HepG2 (cell line): ENCODE measurements around the gene CELF2. TPM values are rescaled to one million over a fixed set of nuclear protein-coding genes. Genes with fewer than 3 reads are reported as not detected.

ENCODE experiments used
- ATAC-seq: fragments of 200-7000 bp; cut with Tn5 transposase; 3 replicates; pipeline ENCODE4 v1.9.1; 2020; ENCODE audit warnings: mild to moderate bottlenecking, moderate library complexity
- BruUV-seq: library from RNA; stranded (reverse); fragments of 400-500 nt; replicated peaks from 2 replicates; lab custom pipeline; 2021; lab: Mats Ljungman, UMichigan
- CTCF ChIA-PET: fragments of 300-600 bp; formaldehyde crosslinking; extraction: SDS; loops from one replicate; lab custom pipeline; 2021; ENCODE audit warnings: low total read pairs, inconsistent platforms, low intra/inter-chr PET ratio; lab: Yijun Ruan, JAX
- POLR2A ChIA-PET: fragments of 350-600 bp; sonication (Branson Sonifier 250); formaldehyde crosslinking; loops from one replicate; lab custom pipeline; 2020; ENCODE audit warnings: antibody characterized with exemption, inconsistent platforms; lab: Yijun Ruan, JAX
- DNase-seq: peaks from one replicate; pipeline ENCODE4 v3.0.0-alpha.2; 2015; ENCODE audit warnings: low spot score
- FAIRE-seq: peaks from 3 replicates; lab custom pipeline; 2011; peaks lifted over from hg19 to GRCh38; lab: Jason Lieb, UNC
- H2AFZ ChIP-seq: one replicate; pipeline ENCODE4 v1.6.1; 2011; ENCODE audit warnings: low read length, inconsistent platforms
- H3K27ac ChIP-seq: fragments of 300-600 bp; 3 replicates; pipeline ENCODE4 v1.8.0; 2011; ENCODE audit warnings: mixed run types, mild to moderate bottlenecking, mixed read lengths, low read length, inconsistent platforms; ENCODE audit not compliant: insufficient read depth; ENCODE audit errors: extremely low read length
- H3K27me3 ChIP-seq, 2 experiments: fragments of 200-600 bp in 1 of 2; 2 replicates in 1 of 2; 3 replicates in 1 of 2; pipeline versions ENCODE4 v1.6.0 to v1.8.0; 2011; ENCODE audit warnings: low read length in 2 of 2, mild to moderate bottlenecking in 2 of 2, moderate library complexity in 2 of 2, inconsistent platforms in 1 of 2; ENCODE audit not compliant: insufficient read depth in 2 of 2, control insufficient read depth in 1 of 2
- H3K36me3 ChIP-seq, 2 experiments: fragments of 200-600 bp in 1 of 2; replicated peaks in 1 of 2; 2 replicates in 1 of 2; 3 replicates in 1 of 2; pipeline versions ENCODE4 v1.5.1 to v1.8.0; 2011; ENCODE audit warnings: low read length in 2 of 2, inconsistent platforms in 1 of 2; ENCODE audit not compliant: insufficient read depth in 2 of 2, control insufficient read depth in 1 of 2
- H3K4me1 ChIP-seq: 2 replicates; pipeline ENCODE4 v1.5.1; 2012; ENCODE audit warnings: low read length, inconsistent platforms; ENCODE audit not compliant: insufficient read depth
- H3K4me2 ChIP-seq: 2 replicates; pipeline ENCODE4 v1.6.0; 2011; ENCODE audit warnings: low read depth, low read length, inconsistent platforms
- H3K4me3 ChIP-seq, 3 experiments: fragments of 200-600 bp in 1 of 3; sonication (generic), shearing (Covaris generic) in 1 of 3; replicated peaks in 1 of 3; 2 replicates each; pipeline ENCODE4 v1.5.1; 2011 to 2016; ENCODE audit warnings: low read length in 3 of 3, inconsistent platforms in 2 of 3, low read depth in 2 of 3, mild to moderate bottlenecking in 2 of 3, control low read depth in 1 of 3, mixed read lengths in 1 of 3; ENCODE audit not compliant: insufficient read depth in 1 of 3
- H3K79me2 ChIP-seq: one replicate; pipeline ENCODE4 v1.6.1; 2011; ENCODE audit warnings: low read length, inconsistent platforms; ENCODE audit not compliant: insufficient read depth
- H3K9ac ChIP-seq: 2 replicates; pipeline ENCODE4 v1.6.0; 2011; ENCODE audit warnings: mild to moderate bottlenecking, low read depth, low read length, inconsistent platforms; ENCODE audit not compliant: insufficient read depth
- H3K9me3 ChIP-seq: 2 replicates; pipeline ENCODE4 v1.5.1; 2012; ENCODE audit warnings: mild to moderate bottlenecking, low read length
- H4K20me1 ChIP-seq: 2 replicates; pipeline ENCODE4 v1.6.0; 2011; ENCODE audit warnings: inconsistent platforms, mild to moderate bottlenecking, low read length, moderate library complexity; ENCODE audit not compliant: insufficient read depth
- AGO2 ChIP-seq: fragments of 200-400 bp; formaldehyde crosslinking; optimal IDR thresholded peaks from 2 replicates; pipeline ENCODE3; 2017; ENCODE audit warnings: mild to moderate bottlenecking, low read depth, low read length, moderate library complexity
- EEA1 ChIP-seq: sonication (generic); formaldehyde crosslinking; IDR thresholded peaks from 2 replicates; pipeline ENCODE4 v1.5.1; 2020; ENCODE audit warnings: mild to moderate bottlenecking, missing genetic modification reagents, borderline replicate concordance
- ESRRA ChIP-seq: sonication (generic); formaldehyde crosslinking; IDR thresholded peaks from 2 replicates; pipeline ENCODE4 v1.5.1; 2020; ENCODE audit warnings: mild to moderate bottlenecking, low read depth, missing genetic modification reagents
- FIP1L1 ChIP-seq: fragments of 200-400 bp; formaldehyde crosslinking; IDR thresholded peaks from 2 replicates; pipeline ENCODE4 v1.6.1; 2018; ENCODE audit warnings: low read depth, mild to moderate bottlenecking, low read length, moderate library complexity, borderline replicate concordance; ENCODE audit not compliant: insufficient read depth
- FLYWCH1 ChIP-seq: sonication (generic); formaldehyde crosslinking; IDR thresholded peaks from 2 replicates; pipeline ENCODE4 v1.8.1; 2023; ENCODE audit warnings: mild to moderate bottlenecking, missing genetic modification reagents
- GLMP ChIP-seq: sonication (generic); formaldehyde crosslinking; IDR thresholded peaks from 2 replicates; pipeline ENCODE4 v1.9.0; 2021; ENCODE audit warnings: missing genetic modification reagents, mild to moderate bottlenecking, borderline replicate concordance
- GZF1 ChIP-seq: sonication (generic); formaldehyde crosslinking; IDR thresholded peaks from 2 replicates; pipeline ENCODE4 v1.5.1; 2020; ENCODE audit warnings: mild to moderate bottlenecking, missing genetic modification reagents
- HDAC2 ChIP-seq: sonication (generic); formaldehyde crosslinking; IDR thresholded peaks from 2 replicates; pipeline ENCODE4 v1.4.0; 2020; ENCODE audit warnings: missing genetic modification reagents
- IRF2 ChIP-seq: IDR thresholded peaks from 2 replicates; pipeline ENCODE4 v1.6.1; 2018; ENCODE audit warnings: missing genetic modification reagents, missing compliant biosample characterization
- KLF6 ChIP-seq: IDR thresholded peaks from 2 replicates; pipeline ENCODE4 v1.8.0; 2016; ENCODE audit warnings: missing biosample characterization, missing genetic modification reagents
- MATR3 ChIP-seq: sonication (generic); formaldehyde crosslinking; IDR thresholded peaks from 2 replicates; pipeline ENCODE4 v1.4.0; 2020; ENCODE audit warnings: missing genetic modification reagents
- MED8 ChIP-seq: sonication (generic); formaldehyde crosslinking; IDR thresholded peaks from 2 replicates; pipeline ENCODE4 v1.8.1; 2023; ENCODE audit warnings: mild to moderate bottlenecking, missing genetic modification reagents; ENCODE audit not compliant: insufficient replicate concordance
- NFYC ChIP-seq: IDR thresholded peaks from 2 replicates; pipeline ENCODE4 v1.6.1; 2016; ENCODE audit warnings: missing genetic modification reagents, missing compliant biosample characterization
- NR2C2 ChIP-seq: sonication (generic); formaldehyde crosslinking; IDR thresholded peaks from 2 replicates; pipeline ENCODE4 v1.4.0; 2020; ENCODE audit warnings: missing genetic modification reagents, mild to moderate bottlenecking, moderate library complexity, borderline replicate concordance
- PHF20 ChIP-seq: sonication (generic); formaldehyde crosslinking; IDR thresholded peaks from 2 replicates; pipeline ENCODE4 v1.5.0; 2020; ENCODE audit warnings: mild to moderate bottlenecking, missing genetic modification reagents
- SOX5 ChIP-seq: IDR thresholded peaks from 2 replicates; pipeline ENCODE4 v1.6.1; 2016; ENCODE audit warnings: borderline replicate concordance
- ZFP41 ChIP-seq: sonication (generic); formaldehyde crosslinking; IDR thresholded peaks from 2 replicates; pipeline ENCODE4 v1.4.0; 2020; ENCODE audit warnings: mild to moderate bottlenecking, missing genetic modification reagents, borderline replicate concordance
- ZKSCAN1 ChIP-seq: fragments of 150-350 bp; IDR thresholded peaks from 2 replicates; pipeline ENCODE4 v1.6.1; 2014; ENCODE audit warnings: low read length
- ZNF136 ChIP-seq: sonication (generic); formaldehyde crosslinking; IDR thresholded peaks from 2 replicates; pipeline ENCODE4 v1.8.1; 2022; ENCODE audit warnings: low read depth, mild to moderate bottlenecking, moderate library complexity, missing genetic modification reagents
- ZNF367 ChIP-seq: sonication (generic); formaldehyde crosslinking; IDR thresholded peaks from 2 replicates; pipeline ENCODE4 v1.4.0; 2020; ENCODE audit warnings: missing genetic modification reagents, borderline replicate concordance
- ZNF790 ChIP-seq: sonication (generic); formaldehyde crosslinking; IDR thresholded peaks from 2 replicates; pipeline ENCODE4 v1.8.0; 2022; ENCODE audit warnings: missing genetic modification reagents, mild to moderate bottlenecking, borderline replicate concordance
- WGBS: methylation state at CpG from one replicate; pipeline ENCODE4 v1.1.6; 2017; ENCODE audit warnings: low lambda C conversion rate; 5-methylcytosine and 5-hydroxymethylcytosine counted together
- in situ Hi-C: cut with HindIII; loops from 2 replicates; pipeline ENCODE4 v1.10.0; 2017; ENCODE audit warnings: low pct_unique_long_range_greater_than_20kb; ENCODE audit not compliant: extremely low pct_ligation_motif_present
- intact Hi-C: fragments of 100-400 bp; cut with micrococcal nuclease; formaldehyde crosslinking; loops from one replicate; pipeline ENCODE4 v1.10.0; 2022; ENCODE audit not compliant: unreplicated experiment
- polyA plus RNA-seq, 8 experiments: library from polyadenylated mRNA; depleted of rRNA in 3 of 8; stranded (reverse) in 7 of 8; unstranded in 1 of 8; fragments of >200 nt; fragmentation: Illumina TruSeq in 4 of 8; extraction: Trizol in 4 of 8; gene quantifications; 2 replicates each; pipeline versions ENCODE4 v1.2.1 to v1.2.3, GENCODE V29; 2011 to 2016; ENCODE audit warnings: low read depth in 4 of 8, missing spikeins in 1 of 8, mixed read lengths in 1 of 8; ENCODE audit not compliant: insufficient read depth in 1 of 8
- total RNA-seq, 5 experiments: library from RNA; depleted of rRNA; stranded (reverse); fragments of >200 nt; fragmentation: Illumina TruSeq; extraction: Trizol; gene quantifications; 2 replicates each; pipeline ENCODE4 v1.2.3, GENCODE V29; 2016; ENCODE audit warnings: low read depth in 1 of 5
- TF ChIP-seq, protein P1 (sequence below): sonication (generic); formaldehyde crosslinking; IDR thresholded peaks from 2 replicates; pipeline ENCODE4 v1.5.0; 2020; ENCODE audit warnings: missing genetic modification reagents

Gene CELF2
- total and polyA plus RNA-seq, 2 of the 13 experiments (the other 11 are each of a cell fraction or from before 2014, with no cell fraction given), result not detected

DNA sequence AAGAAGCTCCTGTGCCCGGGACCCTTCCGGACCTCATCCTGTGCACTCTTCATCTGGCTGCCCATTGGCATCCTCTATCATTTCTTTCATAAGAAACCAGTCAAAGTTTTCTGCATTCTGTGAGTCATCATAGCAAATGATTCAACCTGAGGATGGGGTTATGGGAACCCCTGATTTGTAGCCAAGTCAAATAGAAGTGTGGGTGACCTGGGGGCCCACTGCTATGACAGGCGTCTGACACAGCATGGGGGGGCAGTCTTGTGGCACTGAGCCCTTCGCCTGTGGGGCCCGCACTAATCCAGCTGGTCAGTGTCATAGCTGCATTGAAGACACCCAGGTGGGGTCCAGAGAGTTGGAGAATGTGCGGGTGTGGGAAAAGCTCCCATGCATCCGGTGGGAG is 363.4 kb downstream of the CELF2 start (continued):
- TF ChIP-seq GLMP (no peak), IRF2 (CRISPR knock-in tag) (no peak), MATR3 (no peak)

GRCh38 chr10:11381511-11381910 is 363.8 kb downstream of the CELF2 start:
- H3K27ac ChIP-seq, result no peak overlapping the region
- no peak for ATAC-seq
- WGBS, result 20% methylated on average over 5 of the region's 5 CpGs
- in situ Hi-C loops (no loop called here), intact Hi-C loops (no loop called here)
- H3K4me3 ChIP-seq, result no peak overlapping the region
- no peaks in the 10 kb centered on the region for H3K9me3 ChIP-seq
- no peak overlapping the region for H3K4me2 ChIP-seq
- no peak overlapping the region for H2AFZ ChIP-seq
- H3K4me1 ChIP-seq, result no peaks in the 10 kb centered on the region
- DNase-seq, result no peak
- FAIRE-seq, result no peak
- no peaks in the 10 kb centered on the region for H3K36me3 ChIP-seq
- no peak for TF ChIP-seq PHF20 (CRISPR knock-in tag)
- no peak for TF ChIP-seq NR2C2 (CRISPR knock-in tag)
- no peak for TF ChIP-seq GZF1 (CRISPR knock-in tag)
- TF ChIP-seq MED8 (CRISPR knock-in tag), result no peak
- no peak for TF ChIP-seq ESRRA
- TF ChIP-seq NFYC (CRISPR knock-in tag), result no peak
- TF ChIP-seq FIP1L1, result no peak
- TF ChIP-seq EEA1 (CRISPR knock-in tag), result no peak
- TF ChIP-seq ZNF790 (CRISPR knock-in tag), result no peak
- TF ChIP-seq ZNF367, result no peak
- TF ChIP-seq ZFP41, result no peak
- TF ChIP-seq, protein P1, sequence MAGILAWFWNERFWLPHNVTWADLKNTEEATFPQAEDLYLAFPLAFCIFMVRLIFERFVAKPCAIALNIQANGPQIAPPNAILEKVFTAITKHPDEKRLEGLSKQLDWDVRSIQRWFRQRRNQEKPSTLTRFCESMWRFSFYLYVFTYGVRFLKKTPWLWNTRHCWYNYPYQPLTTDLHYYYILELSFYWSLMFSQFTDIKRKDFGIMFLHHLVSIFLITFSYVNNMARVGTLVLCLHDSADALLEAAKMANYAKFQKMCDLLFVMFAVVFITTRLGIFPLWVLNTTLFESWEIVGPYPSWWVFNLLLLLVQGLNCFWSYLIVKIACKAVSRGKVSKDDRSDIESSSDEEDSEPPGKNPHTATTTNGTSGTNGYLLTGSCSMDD, result no peak
- no peak for TF ChIP-seq ZNF136 (CRISPR knock-in tag)
- TF ChIP-seq HDAC2 (CRISPR knock-in tag), result no peak
- no peak for TF ChIP-seq ZKSCAN1
- TF ChIP-seq AGO2, result no peak
- no peak for TF ChIP-seq KLF6
- TF ChIP-seq SOX5, result no peak
- no peak for TF ChIP-seq FLYWCH1
- peaks cover 0 to 18% of the 10 kb centered on the region in 2 experiments; a peak in 2 of 5 replicates for H3K27me3 ChIP-seq
- no peaks in the 10 kb centered on the region for H4K20me1 ChIP-seq
- H3K79me2 ChIP-seq, result no peaks in the 10 kb centered on the region
- POLR2A ChIA-PET, result no interaction called here
- no TSS peak for BruUV-seq
- CTCF ChIA-PET, result no interaction called here
- H3K9ac ChIP-seq, result no peak overlapping the region
